ENCODE data around the gene FMN2. TPM values are rescaled to one million over a fixed set of nuclear protein-coding genes. Genes with fewer than 3 reads are reported as not detected.

The FMN2 gene
- total RNA-seq, 2 experiments from 2014 or later, result not detected

- H3K27ac Mint-ChIP-seq, result no peak overlapping the region
- CTCF ChIA-PET, result no interaction called here
- peaks cover 17% of the 10 kb centered on the region for H3K9me3 Mint-ChIP-seq (ENCODE audit: low read depth)
- ATAC-seq (no peak), DNase-seq (no peak)
- H3K36me3 Mint-ChIP-seq, result no peaks in the 10 kb centered on the region
- no peaks in the 10 kb centered on the region for H3K4me1 Mint-ChIP-seq
- no peak overlapping the region for H3K4me3 Mint-ChIP-seq
- no peaks in the 10 kb centered on the region for H3K27me3 Mint-ChIP-seq
Observed at GRCh38 chr1:240349695-240350094, 258.0 kb downstream of the FMN2 start.

- H3K4me1 Mint-ChIP-seq, result no peaks in the 10 kb centered on the region
- no peak overlapping the region for H3K27ac Mint-ChIP-seq
- no peaks in the 10 kb centered on the region for H3K36me3 Mint-ChIP-seq
- no peak for ATAC-seq
- CTCF ChIA-PET, result no interaction called here
- peaks cover 17% of the 10 kb centered on the region for H3K9me3 Mint-ChIP-seq (ENCODE audit: low read depth)
- H3K27me3 Mint-ChIP-seq, result no peaks in the 10 kb centered on the region
- no peak overlapping the region for H3K4me3 Mint-ChIP-seq
- no peak for DNase-seq
Observed at GRCh38 chr1:240350910-240351331, 259.2 kb downstream of the FMN2 start.

GRCh38 chr1:240351690-240352089, 260.0 kb downstream of the FMN2 start:
- Mint-ChIP-seq H3K27me3 (no peaks in the 10 kb centered on the region), H3K4me1 (no peaks in the 10 kb centered on the region), H3K27ac (no peak overlapping the region), H3K4me3 (no peak overlapping the region), H3K36me3 (no peaks in the 10 kb centered on the region), H3K9me3 (ENCODE audit: low read depth) (peaks cover 17% of the 10 kb centered on the region)
- DNase-seq (no peak), ATAC-seq (no peak)
- CTCF ChIA-PET, result no interaction called here

GRCh38 chr1:240352769-240353168, 261.1 kb downstream of the FMN2 start:
- Mint-ChIP-seq H3K27me3 (no peaks in the 10 kb centered on the region), H3K4me1 (no peaks in the 10 kb centered on the region), H3K36me3 (no peaks in the 10 kb centered on the region), H3K27ac (no peak overlapping the region), H3K4me3 (no peak overlapping the region), H3K9me3 (ENCODE audit: low read depth) (peaks cover 16% of the 10 kb centered on the region)
- CTCF ChIA-PET, result no interaction called here
- ATAC-seq (no peak), DNase-seq (no peak)

GRCh38 chr1:240356568-240356967, 264.9 kb downstream of the FMN2 start:
- H3K27ac Mint-ChIP-seq, result no peak overlapping the region

GRCh38 chr1:240362046-240362445, 270.4 kb downstream of the FMN2 start:
- CTCF ChIA-PET, result no interaction called here
- no peak for ATAC-seq

More at GRCh38 chr1:240356568-240356967, 264.9 kb downstream of the FMN2 start:
- Mint-ChIP-seq H3K27me3 (no peaks in the 10 kb centered on the region), H3K36me3 (no peaks in the 10 kb centered on the region), H3K4me1 (no peaks in the 10 kb centered on the region), H3K4me3 (no peak overlapping the region), H3K9me3 (ENCODE audit: low read depth) (peaks cover 22% of the 10 kb centered on the region)
- ATAC-seq (no peak), DNase-seq (no peak)
- CTCF ChIA-PET, result no interaction called here

GRCh38 chr1:240362826-240363225, 271.1 kb downstream of the FMN2 start:
- H3K4me1 Mint-ChIP-seq, result no peaks in the 10 kb centered on the region
- DNase-seq (no peak), ATAC-seq (no peak)
- CTCF ChIA-PET, result interaction anchor here (1.3 kb wide), 1 partner anchor 11 kb away, joined by 4 read pairs; no protein-coding TSS in a partner anchor
- H3K9me3 Mint-ChIP-seq (ENCODE audit: low read depth), result peaks cover 11% of the 10 kb centered on the region
- no peak overlapping the region for H3K27ac Mint-ChIP-seq
- H3K27me3 Mint-ChIP-seq, result no peaks in the 10 kb centered on the region
- no peak overlapping the region for H3K4me3 Mint-ChIP-seq
- no peaks in the 10 kb centered on the region for H3K36me3 Mint-ChIP-seq

More at GRCh38 chr1:240362046-240362445, 270.4 kb downstream of the FMN2 start:
- Mint-ChIP-seq H3K4me3 (no peak overlapping the region), H3K4me1 (no peaks in the 10 kb centered on the region), H3K9me3 (ENCODE audit: low read depth) (peaks cover 13% of the 10 kb centered on the region), H3K27ac (no peak overlapping the region), H3K27me3 (no peaks in the 10 kb centered on the region), H3K36me3 (no peaks in the 10 kb centered on the region)
- DNase-seq, result no peak

GRCh38 chr1:240363315-240363714, 271.6 kb downstream of the FMN2 start:
- Mint-ChIP-seq H3K9me3 (ENCODE audit: low read depth) (peaks cover 11% of the 10 kb centered on the region), H3K27ac (no peak overlapping the region), H3K36me3 (no peaks in the 10 kb centered on the region), H3K27me3 (no peaks in the 10 kb centered on the region), H3K4me1 (no peaks in the 10 kb centered on the region), H3K4me3 (no peak overlapping the region)
- DNase-seq, result no peak
- CTCF ChIA-PET, result interaction anchor here (1.3 kb wide), 1 partner anchor 11 kb away, joined by 4 read pairs; no protein-coding TSS in a partner anchor
- no peak for ATAC-seq

- no peak for DNase-seq
- no peak for ATAC-seq
- Mint-ChIP-seq H3K9me3 (ENCODE audit: low read depth) (peaks cover 11% of the 10 kb centered on the region), H3K4me1 (no peaks in the 10 kb centered on the region), H3K4me3 (no peak overlapping the region), H3K36me3 (no peaks in the 10 kb centered on the region), H3K27ac (no peak overlapping the region), H3K27me3 (no peaks in the 10 kb centered on the region)
- CTCF ChIA-PET, result interaction anchor here (1.3 kb wide), 1 partner anchor 10 kb away, joined by 4 read pairs; no protein-coding TSS in a partner anchor
Observed at GRCh38 chr1:240363914-240364313, 272.2 kb downstream of the FMN2 start.

GRCh38 chr1:240366636-240367035, 275.0 kb downstream of the FMN2 start:
- H3K27me3 Mint-ChIP-seq, result no peaks in the 10 kb centered on the region
- peaks cover under 1% of the 10 kb centered on the region for H3K9me3 Mint-ChIP-seq (ENCODE audit: low read depth)
- ATAC-seq (no peak), DNase-seq (no peak)
- H3K4me1 Mint-ChIP-seq, result no peaks in the 10 kb centered on the region
- CTCF ChIA-PET, result no interaction called here
- no peak overlapping the region for H3K4me3 Mint-ChIP-seq
- H3K27ac Mint-ChIP-seq, result no peak overlapping the region
- no peaks in the 10 kb centered on the region for H3K36me3 Mint-ChIP-seq

- Mint-ChIP-seq H3K9me3 (ENCODE audit: low read depth) (peaks cover 10% of the 10 kb centered on the region), H3K36me3 (no peaks in the 10 kb centered on the region), H3K4me1 (no peaks in the 10 kb centered on the region), H3K4me3 (no peak overlapping the region), H3K27me3 (no peaks in the 10 kb centered on the region), H3K27ac (no peak overlapping the region)
- CTCF ChIA-PET, result no interaction called here
- DNase-seq (no peak), ATAC-seq (no peak)
Observed at GRCh38 chr1:240385551-240385950, 293.9 kb downstream of the FMN2 start.

- Mint-ChIP-seq H3K27me3 (no peaks in the 10 kb centered on the region), H3K4me1 (no peaks in the 10 kb centered on the region), H3K27ac (no peak overlapping the region), H3K4me3 (no peak overlapping the region), H3K9me3 (ENCODE audit: low read depth) (peaks cover 10% of the 10 kb centered on the region), H3K36me3 (no peaks in the 10 kb centered on the region)
- CTCF ChIA-PET, result no interaction called here
- DNase-seq (no peak), ATAC-seq (no peak)
Observed at GRCh38 chr1:240385985-240386978, 294.6 kb downstream of the FMN2 start.

- DNase-seq, result no peak
- H3K9me3 Mint-ChIP-seq (ENCODE audit: low read depth), result peaks cover 8% of the 10 kb centered on the region
- H3K36me3 Mint-ChIP-seq, result no peaks in the 10 kb centered on the region
- H3K27ac Mint-ChIP-seq, result no peak overlapping the region
- no peak for ATAC-seq
- H3K4me1 Mint-ChIP-seq, result no peaks in the 10 kb centered on the region
- CTCF ChIA-PET, result no interaction called here
- H3K4me3 Mint-ChIP-seq, result no peak overlapping the region
- H3K27me3 Mint-ChIP-seq, result no peaks in the 10 kb centered on the region
Observed at GRCh38 chr1:240387051-240387450, 295.4 kb downstream of the FMN2 start.

GRCh38 chr1:240391660-240392260, 300.1 kb downstream of the FMN2 start:
- Mint-ChIP-seq H3K27ac (no peak overlapping the region), H3K4me3 (no peak overlapping the region), H3K9me3 (ENCODE audit: low read depth) (peaks cover 2% of the 10 kb centered on the region), H3K4me1 (no peaks in the 10 kb centered on the region), H3K27me3 (no peaks in the 10 kb centered on the region), H3K36me3 (no peaks in the 10 kb centered on the region)
- ATAC-seq (no peak), DNase-seq (no peak)
- CTCF ChIA-PET, result no interaction called here

All from activated CD8-positive, alpha-beta memory T cell treated with anti-CD3 and anti-CD28 coated beads, Interleukin-2, amount 10 ng/mL, durations not matched to agents 7 days and 5 days (primary cell).